Omental fat pad (tissue), 4 donors: Measurements from ENCODE around the gene RPAIN. TPM values are rescaled to one million over a fixed set of nuclear protein-coding genes. Genes with fewer than 3 reads are reported as not detected.

Experiments
- ATAC-seq: fragments of 150-250 bp; one replicate; pipeline ENCODE4 v1.9.1; 2016; ENCODE audit warnings: mild to moderate bottlenecking, moderate library complexity; ENCODE audit not compliant: low FRiP score
- DNase-seq: peaks from one replicate; pipeline ENCODE4 v3.0.0-alpha.2; 2019; ENCODE audit warnings: low spot score
- CTCF ChIP-seq, 3 donors: fragments of 450-650 bp; IDR thresholded peaks; one replicate each; pipeline ENCODE4 v1.5.1; 2016 to 2017; ENCODE audit warnings: antibody characterized with exemption in 3 of 3, mild to moderate bottlenecking in 3 of 3, moderate library complexity in 2 of 3
- total RNA-seq, 4 donors: library from RNA; depleted of rRNA; stranded (reverse); fragments of >200 nt; gene quantifications; one replicate each; pipeline ENCODE4 v1.1.0, GENCODE V29; 2016

Gene RPAIN
- total RNA-seq, 4 donors from 2014 or later, result 27.9 to 44.8 (median 30.7) TPM

- TF ChIP-seq CTCF (IDR thresholded peaks at IDR 0.05), result no peak
- ATAC-seq (peak; percentile 57), DNase-seq (no peak)
Measured at GRCh38 chr17:5381542-5381941, 38.4 kb upstream of the RPAIN start.

GRCh38 chr17:5391678-5392077 is 28.3 kb upstream of the RPAIN start:
- TF ChIP-seq CTCF (IDR thresholded peaks at IDR 0.05), result no peak
- no peak for DNase-seq
- no peak for ATAC-seq

GRCh38 chr17:5396612-5397011 is 23.4 kb upstream of the RPAIN start:
- ATAC-seq (no peak), DNase-seq (no peak)
- TF ChIP-seq CTCF (IDR thresholded peaks at IDR 0.05), result no peak

GRCh38 chr17:5399767-5400166 is 20.2 kb upstream of the RPAIN start:
- no peak for DNase-seq
- TF ChIP-seq CTCF (IDR thresholded peaks at IDR 0.05), result no peak
- ATAC-seq, result no peak

- no peak for TF ChIP-seq CTCF (IDR thresholded peaks at IDR 0.05)
- ATAC-seq (no peak), DNase-seq (no peak)
Measured at GRCh38 chr17:5405400-5405799, 14.6 kb upstream of the RPAIN start.

- ATAC-seq (no peak), DNase-seq (no peak)
- no peak for TF ChIP-seq CTCF (IDR thresholded peaks at IDR 0.05)
Measured at GRCh38 chr17:5408186-5408585, 11.8 kb upstream of the RPAIN start.

- DNase-seq (no peak), ATAC-seq (no peak)
- no peak for TF ChIP-seq CTCF (IDR thresholded peaks at IDR 0.05)
Measured at GRCh38 chr17:5410594-5411272, 9.2 kb upstream of the RPAIN start.
